Measurements from ENCODE around the gene RNF149.

DNA sequence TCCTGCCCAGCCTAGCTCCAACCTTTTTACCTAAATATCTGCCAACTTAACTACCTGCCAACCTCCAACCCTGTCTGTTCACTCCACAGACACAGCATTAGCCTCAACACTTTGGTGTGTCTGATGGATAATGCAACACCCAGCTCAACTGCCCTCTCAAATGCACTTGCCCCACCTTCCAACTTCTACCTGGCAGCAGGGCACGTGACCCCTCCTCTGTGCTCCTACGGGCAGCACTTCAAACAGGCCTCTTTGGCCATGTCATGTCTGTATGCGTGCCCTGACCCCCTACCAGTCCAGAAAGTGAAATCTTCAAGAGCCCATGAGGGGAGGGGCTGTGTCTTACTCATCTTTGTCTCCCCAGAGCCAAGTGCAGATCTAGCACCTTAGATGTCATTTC is 25.5 kb downstream of the RNF149 start:
- no peak for TF ChIP-seq POLR2A (IDR thresholded peaks at IDR 0.05)
- TF ChIP-seq, protein P1, sequence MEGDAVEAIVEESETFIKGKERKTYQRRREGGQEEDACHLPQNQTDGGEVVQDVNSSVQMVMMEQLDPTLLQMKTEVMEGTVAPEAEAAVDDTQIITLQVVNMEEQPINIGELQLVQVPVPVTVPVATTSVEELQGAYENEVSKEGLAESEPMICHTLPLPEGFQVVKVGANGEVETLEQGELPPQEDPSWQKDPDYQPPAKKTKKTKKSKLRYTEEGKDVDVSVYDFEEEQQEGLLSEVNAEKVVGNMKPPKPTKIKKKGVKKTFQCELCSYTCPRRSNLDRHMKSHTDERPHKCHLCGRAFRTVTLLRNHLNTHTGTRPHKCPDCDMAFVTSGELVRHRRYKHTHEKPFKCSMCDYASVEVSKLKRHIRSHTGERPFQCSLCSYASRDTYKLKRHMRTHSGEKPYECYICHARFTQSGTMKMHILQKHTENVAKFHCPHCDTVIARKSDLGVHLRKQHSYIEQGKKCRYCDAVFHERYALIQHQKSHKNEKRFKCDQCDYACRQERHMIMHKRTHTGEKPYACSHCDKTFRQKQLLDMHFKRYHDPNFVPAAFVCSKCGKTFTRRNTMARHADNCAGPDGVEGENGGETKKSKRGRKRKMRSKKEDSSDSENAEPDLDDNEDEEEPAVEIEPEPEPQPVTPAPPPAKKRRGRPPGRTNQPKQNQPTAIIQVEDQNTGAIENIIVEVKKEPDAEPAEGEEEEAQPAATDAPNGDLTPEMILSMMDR (IDR thresholded peaks at IDR 0.05), result no peak

Data from ovary (tissue), 3 donors.